HCT116 (cell line): ENCODE measurements around the gene IRX3. TPM values are rescaled to one million over a fixed set of nuclear protein-coding genes. Genes with fewer than 3 reads are reported as not detected.

Experiments
- ATAC-seq: fragments of 200-7000 bp; cut with Tn5 transposase; 2 replicates; pipeline ENCODE4 v1.9.1; 2020; ENCODE audit warnings: mild to moderate bottlenecking, moderate library complexity
- BruUV-seq: library from RNA; stranded (reverse); fragments of 400-500 nt; replicated peaks from 2 replicates; lab custom pipeline; 2021; lab: Mats Ljungman, UMichigan
- CTCF ChIA-PET: fragments of 300-600 bp; sonication (Branson Sonifier 250); formaldehyde crosslinking; loops from one replicate; lab custom pipeline; 2021; ENCODE audit warnings: antibody characterized with exemption; lab: Charles Lee
- POLR2A ChIA-PET: fragments of 300-600, 350-600 bp; sonication (Branson Sonifier 250); formaldehyde crosslinking; loops from one replicate; lab custom pipeline; 2021; ENCODE audit warnings: antibody characterized with exemption; lab: Charles Lee
- RAD21 ChIA-PET, 2 experiments: fragments of 300-600 bp; sonication (Branson Sonifier 250); formaldehyde crosslinking; loops; one replicate each; lab custom pipeline; 2023; ENCODE audit warnings: low total read pairs in 2 of 2; ENCODE audit not compliant: uncharacterized antibody in 2 of 2, unreplicated experiment in 2 of 2, low non-redundant PET in 1 of 2; lab: Charles Lee
- DNase-seq: peaks from one replicate; pipeline ENCODE4 v3.0.0-alpha.2; 2010; ENCODE audit warnings: low read depth, low spot score
- H2AFZ ChIP-seq: fragments of 200-600 bp; shearing (Covaris generic), sonication (generic); 2 replicates; pipeline ENCODE4 v1.6.1; 2017; ENCODE audit warnings: low read depth, mixed run types, mixed read lengths, antibody characterized with exemption, low read length; ENCODE audit not compliant: poor library complexity, severe bottlenecking
- H3K27ac ChIP-seq: 2 replicates; pipeline ENCODE4 v1.5.1; 2012; ENCODE audit warnings: low read depth, low read length
- H3K27me3 ChIP-seq: fragments of 200-600 bp; sonication (generic); 2 replicates; pipeline ENCODE4 v1.6.1; 2016; ENCODE audit warnings: mixed run types, low read length, mixed read lengths; ENCODE audit not compliant: insufficient read depth
- H3K36me3 ChIP-seq, 2 experiments: fragments of 200-500 bp in 1 of 2; fragments of 200-600 bp in 1 of 2; sonication (Bioruptor generic) in 1 of 2; sonication (generic) in 1 of 2; 2 replicates each; pipeline versions ENCODE4 v1.5.1 to v1.6.1; 2014 to 2016; ENCODE audit warnings: low read length in 2 of 2, inconsistent platforms in 1 of 2, mixed read lengths in 1 of 2, mixed run types in 1 of 2; ENCODE audit not compliant: insufficient read depth in 2 of 2, control insufficient read depth in 1 of 2
- H3K4me1 ChIP-seq, 2 experiments: fragments of 200-600 bp in 1 of 2; sonication (generic) in 1 of 2; 2 replicates each; pipeline versions ENCODE4 v1.5.1 to v1.6.1; 2012 to 2017; ENCODE audit warnings: low read length in 2 of 2, inconsistent platforms in 1 of 2, mild to moderate bottlenecking in 1 of 2, mixed read lengths in 1 of 2, mixed run types in 1 of 2, moderate library complexity in 1 of 2; ENCODE audit not compliant: insufficient read depth in 2 of 2, control insufficient read depth in 1 of 2
- H3K4me2 ChIP-seq: fragments of 200-600 bp; sonication (generic); 2 replicates; pipeline ENCODE4 v1.6.1; 2017; ENCODE audit warnings: mixed run types, low read length, mixed read lengths
- H3K4me3 ChIP-seq, 2 experiments: fragments of 200-600 bp in 1 of 2; sonication (generic) in 1 of 2; replicated peaks in 1 of 2; 2 replicates each; pipeline ENCODE4 v1.5.1; 2011 to 2016; ENCODE audit warnings: low read length in 2 of 2, control low read depth in 1 of 2, low read depth in 1 of 2, mild to moderate bottlenecking in 1 of 2, mixed read lengths in 1 of 2, mixed run types in 1 of 2
- H3K79me2 ChIP-seq: fragments of 200-600 bp; sonication (generic); 2 replicates; pipeline ENCODE4 v1.6.1; 2017; ENCODE audit warnings: mild to moderate bottlenecking, mixed run types, low read length, moderate library complexity, mixed read lengths; ENCODE audit not compliant: insufficient read depth
- H3K9ac ChIP-seq: fragments of 200-600 bp; sonication (generic); 2 replicates; pipeline ENCODE4 v1.6.1; 2016; ENCODE audit warnings: low read length, mixed read lengths
- H3K9me2 ChIP-seq: fragments of 200-600 bp; sonication (generic), shearing (Covaris generic); 2 replicates; pipeline ENCODE4 v1.6.1; 2017; ENCODE audit warnings: mixed run types, mild to moderate bottlenecking, moderate library complexity; ENCODE audit not compliant: insufficient read depth
- H3K9me3 ChIP-seq, 2 experiments: fragments of 200-500 bp in 1 of 2; fragments of 200-600 bp in 1 of 2; sonication (Bioruptor generic) in 1 of 2; sonication (generic) in 1 of 2; 2 replicates each; pipeline ENCODE4 v1.6.1; 2014 to 2017; ENCODE audit warnings: low read length in 2 of 2, mixed read lengths in 2 of 2, inconsistent platforms in 1 of 2, low read depth in 1 of 2, mild to moderate bottlenecking in 1 of 2, mixed run types in 1 of 2, moderate library complexity in 1 of 2; ENCODE audit not compliant: control insufficient read depth in 1 of 2, insufficient read depth in 1 of 2
- H4K20me1 ChIP-seq: fragments of 200-600 bp; sonication (generic), shearing (Covaris generic); 2 replicates; pipeline ENCODE4 v1.6.1; 2017; ENCODE audit warnings: mixed run types, mild to moderate bottlenecking, moderate library complexity; ENCODE audit not compliant: insufficient read depth
- EGR1 ChIP-seq: IDR thresholded peaks from 2 replicates; pipeline ENCODE4 v1.6.1; 2012; ENCODE audit warnings: low read depth
- ELF1 ChIP-seq: IDR thresholded peaks from 2 replicates; pipeline ENCODE4 v1.6.1; 2012; ENCODE audit warnings: low read depth, borderline replicate concordance
- EZH2 ChIP-seq: fragments of 200-600 bp; sonication (generic); IDR thresholded peaks from 2 replicates; pipeline ENCODE4 v1.6.1; 2017; ENCODE audit warnings: antibody characterized with exemption, mixed run types
- FOSL1 ChIP-seq: IDR thresholded peaks from 2 replicates; pipeline ENCODE4 v1.6.1; 2012; ENCODE audit warnings: low read depth
- JUND ChIP-seq: IDR thresholded peaks from 2 replicates; pipeline ENCODE4 v1.6.1; 2012
- POLR2A ChIP-seq: IDR thresholded peaks from 2 replicates; pipeline ENCODE4 v1.7.0; 2011; ENCODE audit warnings: borderline replicate concordance; ENCODE audit not compliant: insufficient read depth, insufficient read length; ENCODE audit errors: extremely low read depth
- POLR2AphosphoS5 ChIP-seq: IDR thresholded peaks from 2 replicates; pipeline ENCODE4 v1.6.1; 2011; ENCODE audit warnings: mild to moderate bottlenecking, low read depth, low read length, moderate library complexity
- RAD21 ChIP-seq: IDR thresholded peaks from 2 replicates; pipeline ENCODE4 v1.6.1; 2012; ENCODE audit warnings: low read depth, mild to moderate bottlenecking
- SIN3A ChIP-seq: IDR thresholded peaks from 2 replicates; pipeline ENCODE4 v1.6.1; 2012; ENCODE audit warnings: low read depth
- SP1 ChIP-seq: IDR thresholded peaks from 2 replicates; pipeline ENCODE4 v1.6.1; 2012; ENCODE audit warnings: low read depth
- SRF ChIP-seq: IDR thresholded peaks from 2 replicates; pipeline ENCODE4 v1.6.1; 2012; ENCODE audit warnings: low read depth
- YY1 ChIP-seq: IDR thresholded peaks from 2 replicates; pipeline ENCODE4 v1.6.1; 2011; ENCODE audit warnings: low read length, low read depth, moderate library complexity, mild to moderate bottlenecking; ENCODE audit not compliant: insufficient replicate concordance; ENCODE audit errors: extremely low read depth
- intact Hi-C: fragments of 100-400 bp; cut with micrococcal nuclease; formaldehyde crosslinking; loops from 2 replicates; pipeline ENCODE4 v1.10.0; 2022
- total RNA-seq: library from RNA; stranded (reverse); gene quantifications from one replicate; pipeline ENCODE4 v1.2.1, GENCODE V29; 2021; ENCODE audit not compliant: unreplicated experiment
- TF ChIP-seq, protein P1 (sequence below): IDR thresholded peaks from 2 replicates; pipeline ENCODE4 v1.6.1; 2011; ENCODE audit warnings: mild to moderate bottlenecking, low read length, moderate library complexity; ENCODE audit not compliant: insufficient replicate concordance; ENCODE audit errors: extremely low read depth
- TF ChIP-seq, protein P2 (sequence below): IDR thresholded peaks from 2 replicates; pipeline ENCODE4 v1.6.1; 2012; ENCODE audit warnings: low read depth
- TF ChIP-seq, protein P3 (sequence below): IDR thresholded peaks from 2 replicates; pipeline ENCODE4 v1.6.1; 2012

The IRX3 gene
- total RNA-seq, 1 experiment from 2014 or later = 2.0 TPM

DNA sequence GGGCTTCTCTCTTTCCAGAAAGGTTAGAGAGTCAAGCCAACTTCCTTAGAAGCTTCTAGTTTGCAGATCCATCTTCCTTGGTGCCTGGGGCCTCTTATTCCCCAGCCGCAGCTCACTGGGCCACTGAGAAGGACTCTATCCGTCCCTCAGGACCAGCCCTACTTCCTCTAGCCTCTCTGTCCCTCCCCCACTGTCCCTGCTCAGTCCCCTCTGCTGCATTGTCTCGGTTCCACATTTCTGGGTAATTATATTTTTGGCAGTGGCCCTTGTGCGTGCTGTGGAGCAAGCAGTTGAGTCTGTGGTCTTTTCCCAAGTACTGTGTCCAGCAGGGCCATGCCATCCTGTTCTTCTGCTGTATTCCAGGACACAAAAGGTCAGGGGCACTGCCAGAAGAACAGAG is 17.8 kb downstream of the IRX3 start:
- ChIA-PET RAD21 (no interaction called here), POLR2A (no interaction called here), CTCF (no interaction called here)
- DNase-seq (no peak), ATAC-seq (no peak)
- no TSS peak for BruUV-seq
- Histone ChIP-seq H3K4me3 (no peak overlapping the region), H3K9ac (no peak overlapping the region), H3K79me2 (no peaks in the 10 kb centered on the region), H4K20me1 (no peaks in the 10 kb centered on the region), H3K4me1 (no peaks in the 10 kb centered on the region), H2AFZ (no peak overlapping the region), H3K9me2 (no peaks in the 10 kb centered on the region), H3K36me3 (no peaks in the 10 kb centered on the region), H3K27ac (no peak overlapping the region), H3K27me3 (peaks cover 4% of the 10 kb centered on the region; the same call in 1 of the 2 replicates), H3K9me3 (no peaks in the 10 kb centered on the region), H3K4me2 (no peak overlapping the region)
- TF ChIP-seq RAD21 (no peak), JUND (no peak), EGR1 (no peak), POLR2A (no peak), POLR2AphosphoS5 (no peak), ELF1 (no peak)
- intact Hi-C loops = no loop called here

DNA sequence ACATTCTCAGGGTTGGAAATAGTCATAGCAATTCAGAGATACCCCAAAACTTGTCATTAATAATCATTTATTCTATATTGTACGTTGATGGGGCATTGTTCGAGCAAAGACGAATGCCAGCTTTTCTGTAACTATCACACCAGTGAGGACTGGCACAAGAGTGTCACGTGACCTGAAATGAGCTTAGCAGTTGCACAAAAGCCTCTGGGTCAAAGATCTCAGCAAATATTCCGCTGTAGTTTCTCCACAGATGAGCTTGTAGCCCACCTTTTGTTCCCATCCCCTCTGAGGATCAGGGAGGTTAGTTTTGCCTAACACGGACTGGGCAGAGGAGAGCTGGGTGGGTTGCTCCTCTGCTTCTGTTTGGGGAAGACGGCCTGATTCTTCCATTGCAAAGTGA is 18.2 kb downstream of the IRX3 start:
- Histone ChIP-seq H3K9ac (no peak overlapping the region), H3K27me3 (peaks cover 4% of the 10 kb centered on the region; the same call in 1 of the 2 replicates)
- CTCF ChIA-PET = no interaction called here

More for the DNA sequence above, 18.2 kb downstream of the IRX3 start:
- Histone ChIP-seq H3K27ac (no peak overlapping the region), H3K36me3 (no peaks in the 10 kb centered on the region), H3K4me1 (no peaks in the 10 kb centered on the region), H4K20me1 (no peaks in the 10 kb centered on the region), H3K9me3 (no peaks in the 10 kb centered on the region), H3K9me2 (no peaks in the 10 kb centered on the region), H3K4me3 (no peak overlapping the region), H3K4me2 (no peak overlapping the region), H3K79me2 (no peaks in the 10 kb centered on the region), H2AFZ (no peak overlapping the region)
- TF ChIP-seq FOSL1 = no peak
- TF ChIP-seq POLR2A = no peak
- TF ChIP-seq YY1 = no peak
- TF ChIP-seq, protein P1, sequence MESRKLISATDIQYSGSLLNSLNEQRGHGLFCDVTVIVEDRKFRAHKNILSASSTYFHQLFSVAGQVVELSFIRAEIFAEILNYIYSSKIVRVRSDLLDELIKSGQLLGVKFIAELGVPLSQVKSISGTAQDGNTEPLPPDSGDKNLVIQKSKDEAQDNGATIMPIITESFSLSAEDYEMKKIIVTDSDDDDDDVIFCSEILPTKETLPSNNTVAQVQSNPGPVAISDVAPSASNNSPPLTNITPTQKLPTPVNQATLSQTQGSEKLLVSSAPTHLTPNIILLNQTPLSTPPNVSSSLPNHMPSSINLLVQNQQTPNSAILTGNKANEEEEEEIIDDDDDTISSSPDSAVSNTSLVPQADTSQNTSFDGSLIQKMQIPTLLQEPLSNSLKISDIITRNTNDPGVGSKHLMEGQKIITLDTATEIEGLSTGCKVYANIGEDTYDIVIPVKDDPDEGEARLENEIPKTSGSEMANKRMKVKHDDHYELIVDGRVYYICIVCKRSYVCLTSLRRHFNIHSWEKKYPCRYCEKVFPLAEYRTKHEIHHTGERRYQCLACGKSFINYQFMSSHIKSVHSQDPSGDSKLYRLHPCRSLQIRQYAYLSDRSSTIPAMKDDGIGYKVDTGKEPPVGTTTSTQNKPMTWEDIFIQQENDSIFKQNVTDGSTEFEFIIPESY = no peak
- TF ChIP-seq ELF1 = no peak
- TF ChIP-seq RAD21 = no peak
- TF ChIP-seq, protein P2, sequence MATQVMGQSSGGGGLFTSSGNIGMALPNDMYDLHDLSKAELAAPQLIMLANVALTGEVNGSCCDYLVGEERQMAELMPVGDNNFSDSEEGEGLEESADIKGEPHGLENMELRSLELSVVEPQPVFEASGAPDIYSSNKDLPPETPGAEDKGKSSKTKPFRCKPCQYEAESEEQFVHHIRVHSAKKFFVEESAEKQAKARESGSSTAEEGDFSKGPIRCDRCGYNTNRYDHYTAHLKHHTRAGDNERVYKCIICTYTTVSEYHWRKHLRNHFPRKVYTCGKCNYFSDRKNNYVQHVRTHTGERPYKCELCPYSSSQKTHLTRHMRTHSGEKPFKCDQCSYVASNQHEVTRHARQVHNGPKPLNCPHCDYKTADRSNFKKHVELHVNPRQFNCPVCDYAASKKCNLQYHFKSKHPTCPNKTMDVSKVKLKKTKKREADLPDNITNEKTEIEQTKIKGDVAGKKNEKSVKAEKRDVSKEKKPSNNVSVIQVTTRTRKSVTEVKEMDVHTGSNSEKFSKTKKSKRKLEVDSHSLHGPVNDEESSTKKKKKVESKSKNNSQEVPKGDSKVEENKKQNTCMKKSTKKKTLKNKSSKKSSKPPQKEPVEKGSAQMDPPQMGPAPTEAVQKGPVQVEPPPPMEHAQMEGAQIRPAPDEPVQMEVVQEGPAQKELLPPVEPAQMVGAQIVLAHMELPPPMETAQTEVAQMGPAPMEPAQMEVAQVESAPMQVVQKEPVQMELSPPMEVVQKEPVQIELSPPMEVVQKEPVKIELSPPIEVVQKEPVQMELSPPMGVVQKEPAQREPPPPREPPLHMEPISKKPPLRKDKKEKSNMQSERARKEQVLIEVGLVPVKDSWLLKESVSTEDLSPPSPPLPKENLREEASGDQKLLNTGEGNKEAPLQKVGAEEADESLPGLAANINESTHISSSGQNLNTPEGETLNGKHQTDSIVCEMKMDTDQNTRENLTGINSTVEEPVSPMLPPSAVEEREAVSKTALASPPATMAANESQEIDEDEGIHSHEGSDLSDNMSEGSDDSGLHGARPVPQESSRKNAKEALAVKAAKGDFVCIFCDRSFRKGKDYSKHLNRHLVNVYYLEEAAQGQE = no peak
- no peak for TF ChIP-seq EZH2
- no peak for TF ChIP-seq SIN3A
- no peak for TF ChIP-seq POLR2AphosphoS5
- TF ChIP-seq SRF = no peak
- TF ChIP-seq SP1 = no peak
- TF ChIP-seq, protein P3, sequence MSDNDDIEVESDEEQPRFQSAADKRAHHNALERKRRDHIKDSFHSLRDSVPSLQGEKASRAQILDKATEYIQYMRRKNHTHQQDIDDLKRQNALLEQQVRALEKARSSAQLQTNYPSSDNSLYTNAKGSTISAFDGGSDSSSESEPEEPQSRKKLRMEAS = no peak
- intact Hi-C loops = no loop called here
- RAD21 ChIA-PET = no interaction called here
- POLR2A ChIA-PET = no interaction called here
- ATAC-seq (no peak), DNase-seq (no peak)
- no TSS peak for BruUV-seq
